WERI-Rb-1 (cell line): ENCODE data around the gene CTIF.
A peak's percentile ranks its signal among the peaks of the same experiment; 100 is the strongest.

Source experiments
- DNase-seq: peaks from one replicate; pipeline ENCODE4 v3.0.0-alpha.2; 2020
- H3K27ac ChIP-seq: fragments of 250-450 bp; sonication (Bioruptor Pico); 2 replicates; pipeline ENCODE4 v1.5.1; 2020; ENCODE audit warnings: mild to moderate bottlenecking, moderate library complexity
- H3K27me3 ChIP-seq: fragments of 250-450 bp; sonication (Bioruptor Pico); 2 replicates; pipeline ENCODE4 v1.5.1; 2021; ENCODE audit warnings: mild to moderate bottlenecking, low read depth, moderate library complexity; ENCODE audit not compliant: insufficient read depth, severe bottlenecking
- H3K36me3 ChIP-seq: fragments of 250-450 bp; sonication (Bioruptor Pico); 2 replicates; pipeline ENCODE4 v1.5.1; 2020; ENCODE audit warnings: mild to moderate bottlenecking, moderate library complexity
- H3K4me3 ChIP-seq: 2 replicates; pipeline ENCODE4 v1.5.1; 2011; ENCODE audit warnings: low read depth, mild to moderate bottlenecking, control low read depth, low read length
- H3K9me3 ChIP-seq: fragments of 250-450 bp; sonication (Bioruptor Pico); 2 replicates; pipeline ENCODE4 v1.5.1; 2021; ENCODE audit warnings: mild to moderate bottlenecking, moderate library complexity; ENCODE audit not compliant: severe bottlenecking
- TF ChIP-seq, protein P1 (sequence below): IDR thresholded peaks from 2 replicates; pipeline ENCODE4 v1.5.1; 2011; ENCODE audit warnings: low read depth, mild to moderate bottlenecking, control low read depth, inconsistent platforms, low read length

The CTIF gene

DNA sequence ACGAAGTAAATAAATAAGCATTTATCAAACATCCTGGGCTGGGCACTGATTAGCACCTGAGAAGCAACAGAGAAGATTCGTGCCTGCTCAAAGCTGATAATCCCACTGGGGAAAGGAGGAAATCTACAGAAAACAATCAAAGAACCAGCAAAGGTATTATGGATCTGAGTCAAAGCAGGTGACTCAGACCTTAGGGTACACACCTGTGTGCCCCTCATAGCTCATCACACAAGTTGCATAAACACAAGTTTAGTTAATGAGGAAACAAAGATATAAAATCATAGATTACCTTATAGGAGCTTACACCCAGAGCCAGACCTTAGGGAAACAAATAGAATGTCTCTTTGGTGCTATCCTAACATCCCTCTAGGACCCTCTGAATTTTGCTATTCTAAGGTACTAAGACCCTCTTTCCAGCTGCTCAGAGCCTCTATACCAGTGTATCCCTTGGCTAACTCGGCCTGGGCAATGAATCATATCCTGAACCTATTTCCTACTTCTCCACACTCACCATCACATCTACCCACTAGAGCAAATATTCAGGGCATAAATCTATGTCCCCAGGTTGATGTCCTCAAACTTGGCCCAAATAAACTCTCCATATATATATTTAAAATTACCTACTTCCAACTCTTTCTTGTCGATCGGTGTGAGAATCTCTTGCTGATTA is 19.3 kb upstream of the CTIF start:
- TF ChIP-seq, protein P1, sequence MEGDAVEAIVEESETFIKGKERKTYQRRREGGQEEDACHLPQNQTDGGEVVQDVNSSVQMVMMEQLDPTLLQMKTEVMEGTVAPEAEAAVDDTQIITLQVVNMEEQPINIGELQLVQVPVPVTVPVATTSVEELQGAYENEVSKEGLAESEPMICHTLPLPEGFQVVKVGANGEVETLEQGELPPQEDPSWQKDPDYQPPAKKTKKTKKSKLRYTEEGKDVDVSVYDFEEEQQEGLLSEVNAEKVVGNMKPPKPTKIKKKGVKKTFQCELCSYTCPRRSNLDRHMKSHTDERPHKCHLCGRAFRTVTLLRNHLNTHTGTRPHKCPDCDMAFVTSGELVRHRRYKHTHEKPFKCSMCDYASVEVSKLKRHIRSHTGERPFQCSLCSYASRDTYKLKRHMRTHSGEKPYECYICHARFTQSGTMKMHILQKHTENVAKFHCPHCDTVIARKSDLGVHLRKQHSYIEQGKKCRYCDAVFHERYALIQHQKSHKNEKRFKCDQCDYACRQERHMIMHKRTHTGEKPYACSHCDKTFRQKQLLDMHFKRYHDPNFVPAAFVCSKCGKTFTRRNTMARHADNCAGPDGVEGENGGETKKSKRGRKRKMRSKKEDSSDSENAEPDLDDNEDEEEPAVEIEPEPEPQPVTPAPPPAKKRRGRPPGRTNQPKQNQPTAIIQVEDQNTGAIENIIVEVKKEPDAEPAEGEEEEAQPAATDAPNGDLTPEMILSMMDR = no peak
- Histone ChIP-seq H3K27me3 (no peaks in the 10 kb centered on the region), H3K9me3 (no peaks in the 10 kb centered on the region), H3K4me3 (no peak overlapping the region), H3K27ac (no peak overlapping the region), H3K36me3 (no peaks in the 10 kb centered on the region)
- DNase-seq = no peak

DNA sequence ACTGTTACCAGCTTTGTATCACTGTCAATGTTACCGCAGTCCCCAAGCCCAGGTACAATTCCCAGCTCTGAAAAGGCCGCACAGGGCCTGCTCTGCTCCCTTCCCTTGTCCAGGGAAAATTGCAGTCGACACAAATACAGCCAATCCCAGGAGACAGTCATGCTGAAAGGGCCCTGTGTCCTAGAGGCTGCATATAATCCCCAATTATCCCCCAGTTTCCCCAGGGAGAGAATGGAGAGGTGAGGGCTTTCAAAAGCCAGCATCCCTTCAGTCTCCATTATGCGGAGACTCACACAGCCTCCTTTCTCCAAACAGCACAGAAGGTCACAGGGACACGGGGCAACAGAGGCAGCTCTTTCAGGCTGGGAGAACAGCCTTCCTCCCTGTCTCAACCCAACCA is 17.1 kb upstream of the CTIF start:
- H3K4me3 ChIP-seq = no peak overlapping the region
- H3K36me3 ChIP-seq = no peaks in the 10 kb centered on the region
- no peaks in the 10 kb centered on the region for H3K9me3 ChIP-seq
- TF ChIP-seq, protein P1 = no peak
- H3K27me3 ChIP-seq = no peaks in the 10 kb centered on the region
- H3K27ac ChIP-seq = no peak overlapping the region
- DNase-seq = no peak

DNA sequence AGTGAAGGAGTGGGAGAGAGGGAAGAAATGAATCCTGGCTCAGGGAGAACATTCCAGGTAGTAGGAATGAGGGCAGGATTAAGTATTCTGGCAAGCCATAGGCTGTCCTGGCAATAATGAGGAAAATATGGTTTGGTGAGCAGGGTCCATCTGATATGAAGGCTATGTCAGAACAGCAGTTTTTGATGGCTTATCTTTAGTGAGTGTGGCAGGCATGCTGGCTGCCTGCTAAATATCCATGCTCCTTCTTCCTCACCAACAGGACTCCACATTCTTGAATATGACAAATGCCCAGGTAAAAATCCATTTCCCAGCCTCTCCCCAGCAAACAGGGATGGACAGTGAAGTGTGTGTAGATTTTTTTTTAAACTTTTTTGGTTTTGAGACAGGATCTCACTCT is 13.2 kb upstream of the CTIF start:
- Histone ChIP-seq H3K27me3 (no peaks in the 10 kb centered on the region), H3K27ac (no peak overlapping the region), H3K36me3 (no peaks in the 10 kb centered on the region), H3K9me3 (no peaks in the 10 kb centered on the region), H3K4me3 (no peak overlapping the region)
- no peak for DNase-seq
- TF ChIP-seq, protein P1 = no peak

DNA sequence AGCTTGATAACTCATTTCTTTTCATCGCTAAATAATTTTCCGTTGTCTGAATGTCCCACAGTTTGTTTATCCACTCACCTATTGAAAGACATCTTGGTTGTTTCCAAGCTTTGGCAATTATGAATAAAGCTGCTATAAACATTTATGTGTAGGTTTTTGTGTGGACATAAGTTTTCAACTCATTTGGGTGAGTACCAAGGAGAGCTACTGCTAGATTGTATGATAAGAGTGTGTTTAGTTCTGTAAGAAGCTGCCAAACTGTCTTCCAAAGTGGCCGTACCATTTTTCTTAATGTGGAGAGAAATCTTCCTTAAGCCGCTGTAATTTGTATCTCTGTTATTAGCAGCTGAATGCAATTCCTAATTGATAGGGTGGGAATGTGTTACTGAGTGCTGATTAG is 11.4 kb upstream of the CTIF start:
- Histone ChIP-seq H3K9me3 (no peaks in the 10 kb centered on the region), H3K27ac (no peak overlapping the region), H3K27me3 (no peaks in the 10 kb centered on the region), H3K4me3 (peak overlapping the region; percentile 5; the same call in 1 of the 2 replicates), H3K36me3 (no peaks in the 10 kb centered on the region)
- no peak for DNase-seq
- TF ChIP-seq, protein P1 = no peak

DNA sequence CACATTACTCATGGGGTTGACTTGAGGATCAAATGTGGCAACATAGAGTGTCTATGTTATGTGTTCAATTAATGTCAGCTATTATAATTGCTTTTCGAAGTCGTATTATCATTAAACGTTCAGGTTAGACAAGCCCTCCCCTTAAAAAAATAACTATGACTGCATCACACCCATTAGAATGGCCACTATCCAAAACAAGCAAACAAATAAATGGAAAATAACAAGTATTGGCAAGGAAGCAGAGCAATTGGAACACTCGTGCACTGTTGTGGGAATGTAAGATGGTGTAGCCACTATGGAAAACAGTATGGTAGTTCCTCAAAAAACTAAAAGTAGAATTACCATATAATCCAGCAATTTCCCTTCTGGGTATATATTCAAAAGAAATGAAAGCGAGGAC is 10.0 kb upstream of the CTIF start:
- H3K9me3 ChIP-seq = no peaks in the 10 kb centered on the region
- DNase-seq = no peak
- TF ChIP-seq, protein P1 = no peak
- H3K27me3 ChIP-seq = no peaks in the 10 kb centered on the region
- no peak overlapping the region for H3K4me3 ChIP-seq
- no peak overlapping the region for H3K27ac ChIP-seq
- no peaks in the 10 kb centered on the region for H3K36me3 ChIP-seq

DNA sequence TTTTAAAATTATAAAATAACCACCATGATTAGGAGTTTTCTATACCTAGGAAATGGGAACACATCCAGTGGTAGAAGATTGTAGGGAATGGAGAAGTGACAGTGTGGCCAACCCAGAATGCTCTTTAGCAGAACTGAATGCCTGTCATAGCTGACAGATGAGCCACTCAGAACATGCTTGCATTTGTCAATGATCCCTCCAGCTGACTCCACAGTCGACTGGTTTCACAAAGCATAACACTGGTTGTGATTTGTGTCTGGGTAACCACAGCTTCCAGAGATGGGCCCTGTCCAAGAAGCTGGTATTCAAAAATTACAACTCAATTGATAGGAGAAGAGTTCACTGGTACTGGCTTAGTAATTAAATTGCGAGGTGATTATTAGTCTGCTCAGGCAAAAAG is 9.0 kb upstream of the CTIF start:
- H3K27me3 ChIP-seq = no peaks in the 10 kb centered on the region
- H3K9me3 ChIP-seq = no peaks in the 10 kb centered on the region
- TF ChIP-seq, protein P1 = no peak
- DNase-seq = no peak
- H3K27ac ChIP-seq = peak overlapping the region; percentile 10; the same call in 1 of the 2 replicates
- no peaks in the 10 kb centered on the region for H3K36me3 ChIP-seq
- no peak overlapping the region; the same call in 1 of the 2 replicates for H3K4me3 ChIP-seq
